Neural cell (in vitro differentiated cells): Measurements from ENCODE around the gene SSTR5. TPM values are rescaled to one million over a fixed set of nuclear protein-coding genes. Genes with fewer than 3 reads are reported as not detected.

Experiments used
- H2AFZ ChIP-seq: fragments of 200-600, 300-800 bp; sonication (generic), shearing (Covaris generic); 2 replicates; pipeline ENCODE4 v1.6.0; 2014; ENCODE audit warnings: low read depth, mild to moderate bottlenecking, antibody characterized with exemption, low read length, moderate library complexity
- H3F3A ChIP-seq: fragments of 200-600 bp; shearing (Covaris generic); 2 replicates; pipeline ENCODE4 v1.6.1; 2016; ENCODE audit warnings: mild to moderate bottlenecking, moderate library complexity, mixed read lengths, antibody characterized with exemption, low read length; ENCODE audit not compliant: insufficient read depth, poor library complexity, severe bottlenecking
- H3K27ac ChIP-seq: fragments of 200-600, 300-800 bp; sonication (generic), shearing (Covaris generic); 2 replicates; pipeline ENCODE4 v1.5.1; 2014; ENCODE audit warnings: mild to moderate bottlenecking, low read length, moderate library complexity
- H3K27me3 ChIP-seq: fragments of 300-800, 200-600 bp; sonication (generic), shearing (Covaris generic); 2 replicates; pipeline ENCODE4 v1.6.0; 2014; ENCODE audit warnings: mild to moderate bottlenecking, low read depth, low read length, moderate library complexity; ENCODE audit not compliant: insufficient read depth
- H3K36me3 ChIP-seq: fragments of 300-800, 200-600 bp; sonication (generic), shearing (Covaris generic); 2 replicates; pipeline ENCODE4 v1.5.1; 2014; ENCODE audit warnings: mild to moderate bottlenecking, antibody characterized with exemption, low read length, moderate library complexity; ENCODE audit not compliant: insufficient read depth
- H3K4me2 ChIP-seq: fragments of 300-800, 200-600 bp; sonication (generic), shearing (Covaris generic); 2 replicates; pipeline ENCODE4 v1.6.0; 2014; ENCODE audit warnings: mild to moderate bottlenecking, low read length
- H3K4me3 ChIP-seq: fragments of 300-800, 200-600 bp; sonication (generic), shearing (Covaris generic); 2 replicates; pipeline ENCODE4 v1.5.1; 2014; ENCODE audit warnings: mild to moderate bottlenecking, low read length, moderate library complexity
- H3K79me2 ChIP-seq: fragments of 200-600 bp; shearing (Covaris generic); replicated peaks from 2 replicates; pipeline ENCODE4 v1.6.0; 2014; ENCODE audit warnings: mild to moderate bottlenecking, low read length, moderate library complexity; ENCODE audit not compliant: insufficient read depth
- H3K9ac ChIP-seq: fragments of 300-800, 200-600 bp; sonication (generic), shearing (Covaris generic); 2 replicates; pipeline ENCODE4 v1.6.1; 2016; ENCODE audit warnings: mild to moderate bottlenecking, low read length, mixed read lengths
- H3K9me2 ChIP-seq: fragments of 200-600 bp; shearing (Covaris generic); 2 replicates; pipeline ENCODE4 v1.6.1; 2016; ENCODE audit warnings: mild to moderate bottlenecking, low read length, mixed read lengths; ENCODE audit not compliant: insufficient read depth
- H3K9me3 ChIP-seq: fragments of 200-600, 300-800 bp; sonication (generic), shearing (Covaris generic); 2 replicates; pipeline ENCODE4 v1.6.1; 2016; ENCODE audit warnings: mild to moderate bottlenecking, mixed run types, low read length, moderate library complexity, mixed read lengths
- H4K20me1 ChIP-seq: fragments of 200-600 bp; shearing (Covaris generic); 2 replicates; pipeline ENCODE4 v1.6.1; 2016; ENCODE audit warnings: mild to moderate bottlenecking, mixed run types; ENCODE audit not compliant: insufficient read depth
- CTCF ChIP-seq: fragments of 450-650 bp; IDR thresholded peaks from 2 replicates; pipeline ENCODE4 v1.5.1; 2014; ENCODE audit warnings: antibody characterized with exemption, mild to moderate bottlenecking, moderate library complexity; ENCODE audit not compliant: poor library complexity, severe bottlenecking
- EP300 ChIP-seq: fragments of 450-650 bp; conservative IDR thresholded peaks from 2 replicates; pipeline ENCODE4 v1.6.1; 2014; ENCODE audit warnings: antibody characterized with exemption, mild to moderate bottlenecking, moderate library complexity; ENCODE audit not compliant: poor library complexity, severe bottlenecking
- EZH2 ChIP-seq: fragments of 200-600, 300-800 bp; shearing (Covaris generic), sonication (generic); IDR thresholded peaks from 2 replicates; pipeline ENCODE4 v1.6.1; 2014; ENCODE audit warnings: antibody characterized with exemption, low read length, borderline replicate concordance, mild to moderate bottlenecking; ENCODE audit not compliant: insufficient read depth, poor library complexity, severe bottlenecking
- MXI1 ChIP-seq: fragments of 450-650 bp; conservative IDR thresholded peaks from 2 replicates; pipeline ENCODE4 v1.6.1; 2014; ENCODE audit warnings: antibody characterized with exemption, mild to moderate bottlenecking; ENCODE audit not compliant: poor library complexity, severe bottlenecking
- POLR2AphosphoS5 ChIP-seq: IDR thresholded peaks from 2 replicates; pipeline ENCODE4 v1.6.1; 2012
- REST ChIP-seq: IDR thresholded peaks from 2 replicates; pipeline ENCODE4 v1.6.1; 2012; ENCODE audit warnings: borderline replicate concordance
- SMC3 ChIP-seq: fragments of 450-650 bp; conservative IDR thresholded peaks from 2 replicates; pipeline ENCODE4 v1.6.1; 2014; ENCODE audit warnings: antibody characterized with exemption, mild to moderate bottlenecking, moderate library complexity; ENCODE audit not compliant: poor library complexity
- TAF1 ChIP-seq: IDR thresholded peaks from 2 replicates; pipeline ENCODE4 v1.6.1; 2012; ENCODE audit warnings: low read depth
- polyA plus RNA-seq: library from polyadenylated mRNA; depleted of rRNA; stranded (reverse); fragments of >200 nt; gene quantifications from 2 replicates; pipeline ENCODE4 v1.2.3, GENCODE V29; 2014

Gene SSTR5
- polyA plus RNA-seq, 1 donor from 2014 or later, result not detected

DNA sequence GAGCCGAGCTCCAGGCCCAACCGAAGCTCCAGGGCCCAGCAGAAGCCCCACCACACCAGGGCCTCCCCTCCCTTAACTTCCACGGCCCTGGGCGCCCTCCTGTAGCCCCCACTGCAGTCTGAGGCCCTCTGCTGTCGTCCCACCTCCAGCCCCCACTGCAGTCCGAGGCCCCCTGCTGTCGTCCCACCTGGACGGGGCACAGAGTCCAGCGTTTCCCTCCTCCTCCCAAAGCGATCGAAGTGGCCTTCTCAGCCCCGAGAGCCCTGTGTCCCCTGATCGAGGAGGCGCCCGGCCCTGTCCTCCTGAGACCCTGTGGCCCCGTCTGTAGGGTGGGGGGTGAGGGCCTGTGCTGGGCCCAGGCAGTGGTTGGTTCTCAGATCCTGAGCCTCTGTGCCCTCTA is 54.6 kb downstream of the SSTR5 start:
- no peak overlapping the region for H3K9ac ChIP-seq
- H3K9me2 ChIP-seq, result no peaks in the 10 kb centered on the region
- no peak overlapping the region for H3K4me2 ChIP-seq
- no peak overlapping the region for H3K27ac ChIP-seq
- H3F3A ChIP-seq, result no peaks in the 10 kb centered on the region
- no peaks in the 10 kb centered on the region for H3K36me3 ChIP-seq
- no peaks in the 10 kb centered on the region for H4K20me1 ChIP-seq
- H3K4me3 ChIP-seq, result no peak overlapping the region
- H3K9me3 ChIP-seq, result no peaks in the 10 kb centered on the region
- no peaks in the 10 kb centered on the region for H3K27me3 ChIP-seq
- no peak overlapping the region for H2AFZ ChIP-seq
- TF ChIP-seq TAF1 (no peak), EP300 (no peak), CTCF (no peak), POLR2AphosphoS5 (no peak)
- H3K79me2 ChIP-seq, result no peaks in the 10 kb centered on the region

GRCh38 chr16:1127971-1128715 is 55.6 kb downstream of the SSTR5 start:
- H3K9me2 ChIP-seq, result no peaks in the 10 kb centered on the region
- H3K9me3 ChIP-seq, result no peaks in the 10 kb centered on the region
- no peak overlapping the region for H3K4me3 ChIP-seq
- no peaks in the 10 kb centered on the region for H4K20me1 ChIP-seq
- H3K9ac ChIP-seq, result no peak overlapping the region
- TF ChIP-seq EZH2 (no peak), EP300 (no peak), TAF1 (no peak), CTCF (no peak), POLR2AphosphoS5 (no peak), SMC3 (no peak), MXI1 (no peak), REST (no peak)
- no peaks in the 10 kb centered on the region for H3F3A ChIP-seq
- H2AFZ ChIP-seq, result no peak overlapping the region
- H3K27ac ChIP-seq, result no peak overlapping the region
- H3K36me3 ChIP-seq, result no peaks in the 10 kb centered on the region
- no peaks in the 10 kb centered on the region for H3K27me3 ChIP-seq
- no peak overlapping the region for H3K4me2 ChIP-seq
- no peaks in the 10 kb centered on the region for H3K79me2 ChIP-seq
